OCI-LY1 (cell line): ENCODE measurements around the gene GSK3A.

Source experiments
- EZH2 ChIP-seq: fragments of 200-600 bp; sonication (generic), shearing (Covaris generic); IDR thresholded peaks from 2 replicates; pipeline ENCODE4 v1.8.0; 2017; ENCODE audit warnings: borderline replicate concordance, mixed run types, mild to moderate bottlenecking, antibody characterized with exemption, low read length, moderate library complexity, mixed read lengths
- TF ChIP-seq, protein P1 (sequence below): fragments of 200-600 bp; sonication (generic), shearing (Covaris generic); IDR thresholded peaks from 2 replicates; pipeline ENCODE4 v1.5.1; 2017; ENCODE audit warnings: mild to moderate bottlenecking, antibody characterized with exemption, low read length, moderate library complexity, mixed read lengths

DNA sequence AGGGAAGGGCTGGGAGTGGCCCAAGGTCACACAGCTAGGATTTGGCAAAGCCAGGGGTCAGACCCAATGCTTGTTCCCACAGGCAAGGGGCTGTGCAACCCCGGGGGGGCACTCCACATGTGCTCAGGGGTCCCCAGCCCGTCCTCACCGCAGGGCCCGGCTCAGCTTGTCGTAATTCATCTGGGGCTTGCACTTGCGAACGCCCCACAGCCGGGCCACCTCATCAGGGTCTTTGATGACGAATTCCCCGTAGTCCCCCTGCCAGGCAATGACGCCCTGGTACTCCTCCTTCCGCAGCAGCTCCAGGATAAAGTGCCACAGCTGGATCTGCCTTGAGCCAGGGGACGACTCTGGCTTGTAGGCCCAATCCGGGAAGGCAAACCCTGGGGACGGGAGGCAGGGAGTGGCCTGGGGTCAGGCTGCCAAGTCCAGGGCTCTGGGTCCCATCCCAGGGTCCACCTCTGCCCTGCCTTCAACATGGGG lies 7.8 kb upstream of the GSK3A start:
- no peak for TF ChIP-seq EZH2
- TF ChIP-seq, protein P1, sequence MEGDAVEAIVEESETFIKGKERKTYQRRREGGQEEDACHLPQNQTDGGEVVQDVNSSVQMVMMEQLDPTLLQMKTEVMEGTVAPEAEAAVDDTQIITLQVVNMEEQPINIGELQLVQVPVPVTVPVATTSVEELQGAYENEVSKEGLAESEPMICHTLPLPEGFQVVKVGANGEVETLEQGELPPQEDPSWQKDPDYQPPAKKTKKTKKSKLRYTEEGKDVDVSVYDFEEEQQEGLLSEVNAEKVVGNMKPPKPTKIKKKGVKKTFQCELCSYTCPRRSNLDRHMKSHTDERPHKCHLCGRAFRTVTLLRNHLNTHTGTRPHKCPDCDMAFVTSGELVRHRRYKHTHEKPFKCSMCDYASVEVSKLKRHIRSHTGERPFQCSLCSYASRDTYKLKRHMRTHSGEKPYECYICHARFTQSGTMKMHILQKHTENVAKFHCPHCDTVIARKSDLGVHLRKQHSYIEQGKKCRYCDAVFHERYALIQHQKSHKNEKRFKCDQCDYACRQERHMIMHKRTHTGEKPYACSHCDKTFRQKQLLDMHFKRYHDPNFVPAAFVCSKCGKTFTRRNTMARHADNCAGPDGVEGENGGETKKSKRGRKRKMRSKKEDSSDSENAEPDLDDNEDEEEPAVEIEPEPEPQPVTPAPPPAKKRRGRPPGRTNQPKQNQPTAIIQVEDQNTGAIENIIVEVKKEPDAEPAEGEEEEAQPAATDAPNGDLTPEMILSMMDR: no peak
